GM21619 (cell line): ENCODE measurements around the gene PLEKHA7.
"Not testable (repeated sequence)": the region's sequence is repeated elsewhere in the genome, so short reads cannot be mapped to it uniquely, and the experiment has no call there.

Experiments used
- ATAC-seq: cut with Tn5 transposase; IDR thresholded peaks from one replicate; pipeline ENCODE4 v1.9.1; 2021; ENCODE audit not compliant: unreplicated experiment

The PLEKHA7 gene, protein sequence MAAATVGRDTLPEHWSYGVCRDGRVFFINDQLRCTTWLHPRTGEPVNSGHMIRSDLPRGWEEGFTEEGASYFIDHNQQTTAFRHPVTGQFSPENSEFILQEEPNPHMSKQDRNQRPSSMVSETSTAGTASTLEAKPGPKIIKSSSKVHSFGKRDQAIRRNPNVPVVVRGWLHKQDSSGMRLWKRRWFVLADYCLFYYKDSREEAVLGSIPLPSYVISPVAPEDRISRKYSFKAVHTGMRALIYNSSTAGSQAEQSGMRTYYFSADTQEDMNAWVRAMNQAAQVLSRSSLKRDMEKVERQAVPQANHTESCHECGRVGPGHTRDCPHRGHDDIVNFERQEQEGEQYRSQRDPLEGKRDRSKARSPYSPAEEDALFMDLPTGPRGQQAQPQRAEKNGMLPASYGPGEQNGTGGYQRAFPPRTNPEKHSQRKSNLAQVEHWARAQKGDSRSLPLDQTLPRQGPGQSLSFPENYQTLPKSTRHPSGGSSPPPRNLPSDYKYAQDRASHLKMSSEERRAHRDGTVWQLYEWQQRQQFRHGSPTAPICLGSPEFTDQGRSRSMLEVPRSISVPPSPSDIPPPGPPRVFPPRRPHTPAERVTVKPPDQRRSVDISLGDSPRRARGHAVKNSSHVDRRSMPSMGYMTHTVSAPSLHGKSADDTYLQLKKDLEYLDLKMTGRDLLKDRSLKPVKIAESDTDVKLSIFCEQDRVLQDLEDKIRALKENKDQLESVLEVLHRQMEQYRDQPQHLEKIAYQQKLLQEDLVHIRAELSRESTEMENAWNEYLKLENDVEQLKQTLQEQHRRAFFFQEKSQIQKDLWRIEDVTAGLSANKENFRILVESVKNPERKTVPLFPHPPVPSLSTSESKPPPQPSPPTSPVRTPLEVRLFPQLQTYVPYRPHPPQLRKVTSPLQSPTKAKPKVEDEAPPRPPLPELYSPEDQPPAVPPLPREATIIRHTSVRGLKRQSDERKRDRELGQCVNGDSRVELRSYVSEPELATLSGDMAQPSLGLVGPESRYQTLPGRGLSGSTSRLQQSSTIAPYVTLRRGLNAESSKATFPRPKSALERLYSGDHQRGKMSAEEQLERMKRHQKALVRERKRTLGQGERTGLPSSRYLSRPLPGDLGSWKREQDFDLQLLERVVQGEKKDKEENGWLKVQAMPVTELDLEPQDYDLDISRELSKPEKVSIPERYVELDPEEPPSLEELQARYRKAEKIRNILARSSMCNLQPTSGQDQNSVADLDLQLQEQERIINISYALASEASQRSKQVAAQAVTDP

DNA sequence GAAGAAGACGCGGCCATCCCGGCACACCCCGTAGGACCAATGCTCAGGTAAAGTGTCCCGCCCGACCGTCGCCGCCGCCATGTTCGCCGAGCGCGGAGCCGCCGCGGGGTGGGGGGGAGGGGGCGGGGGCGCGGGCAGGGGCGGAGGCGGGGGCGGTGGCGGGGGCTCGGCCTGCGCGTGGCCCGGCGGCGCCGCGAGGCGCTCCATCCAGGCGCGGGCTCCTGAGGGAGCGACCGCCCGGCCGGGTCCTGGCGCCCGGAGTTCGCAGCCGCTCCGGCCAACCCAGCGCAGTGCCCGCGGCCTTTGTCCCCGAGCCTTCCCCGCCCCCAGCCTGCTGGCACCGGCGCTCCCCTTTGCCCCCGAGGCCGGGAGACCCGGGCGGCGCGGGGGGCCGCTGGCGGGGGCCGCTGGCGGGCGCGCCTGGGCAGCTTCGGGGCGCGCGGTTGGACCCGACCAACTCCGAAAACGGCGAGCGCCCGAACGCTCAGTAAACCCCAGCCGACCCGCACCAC, at the start of gene PLEKHA7:
PLEKHA7 (minus strand) TSS at position 94 of the 512 bp plus-strand sequence; CDS start at position 81, 13 bp downstream.
- ATAC-seq = no peak

DNA sequence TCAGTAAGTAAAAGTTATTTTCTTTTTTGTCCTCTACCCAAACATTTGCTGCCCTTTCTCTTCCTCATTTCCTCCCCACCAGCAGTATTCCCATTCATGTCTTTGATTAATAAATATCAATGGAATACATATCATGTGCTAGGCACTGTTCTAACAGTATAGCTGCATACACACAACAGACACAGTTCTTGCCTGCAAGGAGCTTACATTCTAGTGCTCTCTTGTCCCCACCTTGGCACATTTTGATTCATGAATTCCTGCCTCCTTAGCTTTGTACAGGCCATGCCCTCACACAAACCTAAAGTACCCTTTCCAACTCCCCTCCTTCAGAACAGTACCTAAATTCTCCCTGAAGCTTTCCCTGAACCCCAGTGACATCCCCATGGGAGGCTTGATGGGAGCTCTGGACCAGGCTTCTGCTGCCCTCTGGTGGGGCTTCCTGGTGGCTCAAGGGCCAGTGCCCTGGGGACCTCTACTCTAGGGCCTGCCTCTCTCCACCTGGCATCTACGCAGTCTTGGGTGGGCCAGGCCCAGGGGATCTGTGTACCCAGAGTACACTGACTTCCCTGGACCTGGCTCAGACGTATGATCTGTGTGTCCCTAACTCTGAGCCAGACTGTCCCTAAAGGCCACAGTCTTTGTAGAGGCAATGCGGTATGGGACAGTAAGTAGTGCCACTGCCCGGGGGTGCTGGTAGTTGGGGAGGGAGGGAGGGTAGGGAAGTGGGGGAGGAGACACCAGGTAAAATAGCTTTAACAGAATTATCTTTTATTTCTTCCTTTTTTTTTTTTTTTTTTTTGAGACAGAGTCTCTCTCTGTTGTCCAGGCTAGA, 49.2 kb upstream of the PLEKHA7 start:
- ATAC-seq = peak; percentile 77

DNA sequence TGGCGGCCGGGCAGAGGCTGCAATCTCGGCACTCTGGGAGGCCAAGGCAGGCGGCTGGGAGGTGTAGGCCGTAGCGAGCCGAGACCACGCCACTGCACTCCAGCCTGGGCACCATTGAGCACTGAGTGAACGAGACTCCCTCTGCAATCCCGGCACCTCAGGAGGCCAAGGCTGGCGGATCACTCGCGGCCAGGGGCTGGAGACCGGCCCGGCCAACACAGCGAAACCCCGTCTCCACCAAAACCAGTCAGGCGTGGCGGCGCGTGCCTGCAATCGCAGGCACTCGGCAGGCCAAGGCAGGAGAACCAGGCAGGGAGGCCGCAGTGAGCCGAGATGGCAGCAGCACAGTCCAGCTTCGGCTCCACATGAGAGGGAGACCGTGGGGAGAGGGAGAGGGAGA, 36.9 kb upstream of the PLEKHA7 start:
- not testable (repeated sequence) for ATAC-seq

DNA sequence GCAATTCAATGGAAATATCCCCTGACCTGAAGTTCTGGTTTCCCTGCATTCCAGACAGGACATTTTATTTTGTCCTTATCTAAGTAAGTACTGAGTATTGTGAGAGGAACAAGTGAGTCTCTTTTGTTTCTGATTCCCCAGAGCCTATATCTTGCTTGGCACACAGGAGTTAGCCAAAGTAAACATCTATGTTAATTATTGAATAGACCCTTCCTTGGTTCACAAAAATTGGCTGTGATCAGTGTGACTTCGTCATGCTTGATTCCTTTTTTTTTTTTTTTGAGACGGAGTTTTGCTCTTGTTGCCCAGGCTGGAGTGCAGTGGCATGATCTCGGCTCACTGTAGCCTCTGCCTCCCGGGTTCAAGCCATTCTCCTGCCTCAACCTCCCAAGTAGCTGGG, 34.3 kb upstream of the PLEKHA7 start:
- ATAC-seq = not testable (repeated sequence)

DNA sequence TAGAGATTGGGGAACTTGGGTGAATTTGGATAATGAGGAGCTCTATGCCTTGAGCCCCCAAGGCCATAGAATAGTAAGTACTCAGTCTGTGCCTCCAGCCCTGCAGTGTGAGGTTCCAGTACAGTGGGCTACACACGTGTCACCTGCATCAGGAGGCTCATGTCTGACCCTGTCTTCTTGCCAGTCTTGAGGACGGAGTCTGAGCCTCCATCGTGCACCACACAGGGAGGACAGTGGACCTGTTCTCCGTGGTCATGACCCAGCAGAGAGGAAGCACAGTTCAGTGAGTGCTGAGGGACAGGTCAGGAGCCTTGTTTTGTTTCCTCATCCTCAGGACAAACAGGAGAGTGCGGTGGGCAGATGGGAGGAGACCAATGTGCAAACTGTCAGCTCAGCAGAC, 32.5 kb upstream of the PLEKHA7 start:
- no peak for ATAC-seq

DNA sequence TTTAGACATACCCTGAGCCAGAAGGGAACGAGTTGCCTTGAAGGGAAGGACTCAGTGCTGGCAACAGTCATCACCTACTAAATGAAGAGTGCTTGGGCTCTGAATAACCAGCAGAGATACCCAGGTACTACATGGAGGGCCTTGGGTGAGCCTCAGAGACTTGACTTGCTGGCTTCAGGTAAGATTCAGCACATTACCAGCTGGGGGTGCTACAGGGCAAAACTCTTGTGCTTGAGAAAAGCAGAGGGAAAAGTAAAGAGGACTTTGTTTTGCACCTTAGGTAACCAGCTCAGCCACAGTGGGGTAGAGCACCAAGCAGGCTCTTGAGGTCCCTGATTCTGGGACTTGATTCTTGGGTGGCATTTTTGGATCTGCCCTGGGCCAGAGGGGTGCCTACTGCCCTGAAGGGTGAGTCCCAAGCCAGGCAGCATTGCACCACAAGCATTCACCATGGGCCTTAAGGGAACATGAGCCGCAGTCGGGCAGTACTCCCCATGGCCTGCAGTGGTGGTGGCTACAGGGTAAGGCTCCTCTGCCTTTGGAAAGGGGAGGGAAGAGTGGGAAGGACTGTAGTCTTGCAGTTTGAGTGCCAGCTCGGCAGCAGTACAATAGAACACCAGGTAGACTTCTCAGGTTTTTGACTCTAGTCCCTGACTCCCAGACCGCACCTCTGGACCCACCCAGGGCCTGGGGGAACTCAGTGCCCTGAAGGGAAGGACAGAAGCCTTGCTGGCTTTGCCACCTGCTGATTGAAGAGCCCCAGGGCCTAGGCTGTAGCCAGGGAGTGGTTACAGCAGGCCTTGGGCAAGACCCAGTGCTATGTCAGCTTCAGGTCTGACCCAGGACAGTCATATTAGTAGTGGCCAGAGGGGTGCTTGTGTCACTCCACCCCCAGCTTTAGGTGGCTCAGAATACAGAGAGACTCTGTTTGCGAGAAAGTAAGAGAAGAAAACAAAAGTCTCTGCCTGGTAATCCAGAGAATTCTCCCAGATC, 22.7 kb upstream of the PLEKHA7 start:
- no peak for ATAC-seq

DNA sequence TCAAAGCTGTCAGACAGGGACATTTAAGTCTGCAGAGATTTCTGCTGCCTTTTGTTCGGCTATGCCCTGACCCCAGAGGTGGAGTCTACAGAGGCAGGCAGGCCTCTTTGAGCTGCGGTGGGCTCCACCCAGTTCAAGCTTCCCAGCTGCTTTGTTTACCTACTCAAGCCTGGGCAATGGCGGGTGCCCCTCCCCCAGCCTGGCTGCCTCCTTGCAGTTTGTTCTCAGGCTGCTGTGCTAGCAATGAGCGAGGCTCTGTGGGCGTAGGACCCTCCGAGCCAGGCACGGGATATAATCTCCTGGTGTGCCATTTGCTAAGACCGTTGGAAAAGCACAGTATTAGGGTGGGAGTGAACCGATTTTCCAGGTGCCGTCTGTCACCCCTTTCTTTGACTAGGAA, 19.8 kb upstream of the PLEKHA7 start:
- not testable (repeated sequence) for ATAC-seq

DNA sequence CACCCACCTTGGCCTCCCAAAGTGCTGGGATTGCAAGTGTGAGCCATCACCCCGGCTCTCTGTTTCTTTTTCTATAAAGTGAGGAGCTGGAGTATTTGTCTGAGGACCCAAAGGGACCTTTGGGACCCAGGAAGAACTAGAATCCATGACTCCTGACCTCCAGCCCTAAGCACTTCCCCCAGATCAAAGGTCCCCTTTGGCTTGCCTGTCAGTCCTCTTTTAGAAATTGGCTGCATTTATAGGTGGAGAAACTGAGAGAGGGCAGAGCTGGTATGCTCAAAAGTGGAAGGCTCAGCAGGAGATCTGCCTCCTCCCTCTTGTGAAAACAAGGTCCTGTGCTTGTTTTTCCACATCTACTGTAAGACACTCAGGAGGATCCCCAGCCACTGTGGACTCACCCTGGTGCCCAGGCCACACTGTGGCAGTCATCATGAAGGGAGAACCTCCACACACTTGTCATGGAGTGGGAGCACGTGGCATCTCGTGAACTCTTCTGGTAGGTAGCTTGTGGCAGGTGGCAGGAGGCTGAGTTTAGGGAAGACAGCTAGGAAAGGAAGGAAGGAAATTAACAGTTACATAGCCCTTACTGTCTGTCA, 12.4 kb upstream of the PLEKHA7 start:
- no peak for ATAC-seq

DNA sequence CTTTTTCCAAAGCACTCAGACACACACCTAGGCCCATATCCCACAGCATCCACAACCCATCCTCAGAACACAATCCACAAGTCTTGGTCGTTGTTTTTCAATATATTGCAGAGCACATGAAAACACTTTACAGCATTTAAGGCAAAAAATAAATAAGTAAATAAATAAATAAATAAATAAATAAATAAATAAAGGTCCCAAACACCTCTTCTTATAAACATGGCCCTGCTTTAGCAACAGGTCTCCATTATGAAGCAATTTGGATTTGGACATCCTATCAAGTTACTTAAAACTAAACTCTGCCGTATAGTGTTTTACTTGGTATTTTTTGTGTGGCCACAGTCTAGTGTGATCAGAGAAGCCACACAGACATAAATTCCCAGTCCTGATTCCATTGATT, 10.7 kb upstream of the PLEKHA7 start:
- ATAC-seq = no peak

DNA sequence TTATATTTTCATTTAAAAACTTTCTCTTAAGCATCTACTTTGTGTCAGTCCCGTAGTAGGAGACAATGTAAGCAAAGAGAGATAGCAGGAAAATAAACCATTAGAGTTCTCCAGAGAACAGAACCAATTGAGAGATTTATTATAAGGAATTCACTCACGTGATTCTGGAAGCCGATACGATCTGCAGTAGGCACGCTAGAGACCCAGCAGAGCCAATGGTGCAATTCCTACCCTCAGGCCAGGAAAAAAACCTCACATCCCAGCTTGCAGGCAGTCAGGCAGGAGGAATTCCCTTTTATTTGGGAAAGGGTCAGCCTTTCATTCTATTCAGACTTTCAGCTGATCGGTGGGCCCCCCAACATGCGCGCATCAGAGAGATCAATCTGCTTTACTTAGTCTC, 7.3 kb upstream of the PLEKHA7 start:
- ATAC-seq = no peak

DNA sequence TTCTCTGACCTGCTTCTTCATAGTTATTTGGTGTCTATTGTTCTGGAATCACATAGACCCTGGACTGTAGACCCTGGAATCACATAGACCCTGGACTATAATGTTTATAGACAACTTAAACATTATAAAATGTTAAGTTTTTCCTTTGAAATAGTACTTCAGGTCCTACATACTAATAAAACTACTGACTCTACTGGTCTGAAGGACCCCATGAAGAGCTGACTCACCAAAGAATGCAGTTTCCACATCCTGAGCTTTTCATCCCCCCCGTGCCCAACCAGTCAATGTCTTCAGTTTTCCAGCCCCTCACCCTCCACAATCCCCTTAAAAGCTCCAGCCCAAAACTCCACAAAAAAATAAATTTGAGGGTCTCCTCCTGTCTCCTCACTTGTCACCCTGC, 6.6 kb upstream of the PLEKHA7 start:
- no peak for ATAC-seq

DNA sequence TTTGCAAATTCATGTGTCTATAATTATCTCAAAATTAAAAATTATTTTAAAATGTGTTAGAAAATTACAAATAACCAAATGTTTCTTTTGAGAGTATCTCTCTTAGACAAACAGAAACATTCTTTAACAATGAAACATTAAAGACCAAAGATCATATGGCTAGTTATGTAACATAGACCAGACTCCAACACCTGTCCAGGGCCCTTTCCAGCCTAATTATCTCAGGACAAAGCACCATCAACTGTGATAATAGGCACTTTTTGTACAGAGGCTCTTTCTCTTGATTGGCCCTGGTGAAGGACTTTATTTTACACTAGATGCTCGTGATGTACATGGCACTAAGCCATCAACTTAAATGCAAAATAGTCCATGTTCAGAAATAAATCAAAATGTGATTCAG, 5.0 kb upstream of the PLEKHA7 start:
- no peak for ATAC-seq

DNA sequence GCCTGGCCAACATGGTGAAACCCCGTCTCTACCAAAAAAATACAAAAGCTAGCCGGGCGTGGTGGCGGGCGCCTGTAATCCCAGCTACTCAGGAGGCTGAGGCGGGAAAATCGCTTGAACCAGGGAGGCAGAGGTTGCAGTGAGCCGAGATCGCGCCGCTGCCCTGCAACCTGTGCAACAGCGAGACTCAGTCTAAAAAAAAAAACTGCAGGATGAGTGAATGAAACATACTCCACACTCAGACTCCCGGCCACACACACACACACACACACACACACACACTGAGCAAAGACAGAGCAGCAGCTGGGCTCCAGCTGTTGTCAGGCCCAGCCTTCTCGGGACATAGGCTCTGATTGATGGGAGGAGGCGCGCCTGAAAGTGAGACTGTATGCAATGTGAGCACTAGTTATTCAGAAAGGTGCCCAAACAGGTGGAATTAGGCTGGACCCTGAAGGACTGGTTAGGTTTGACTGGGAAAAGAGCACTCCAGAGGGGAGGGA, 1.5 kb upstream of the PLEKHA7 start:
- no peak for ATAC-seq

DNA sequence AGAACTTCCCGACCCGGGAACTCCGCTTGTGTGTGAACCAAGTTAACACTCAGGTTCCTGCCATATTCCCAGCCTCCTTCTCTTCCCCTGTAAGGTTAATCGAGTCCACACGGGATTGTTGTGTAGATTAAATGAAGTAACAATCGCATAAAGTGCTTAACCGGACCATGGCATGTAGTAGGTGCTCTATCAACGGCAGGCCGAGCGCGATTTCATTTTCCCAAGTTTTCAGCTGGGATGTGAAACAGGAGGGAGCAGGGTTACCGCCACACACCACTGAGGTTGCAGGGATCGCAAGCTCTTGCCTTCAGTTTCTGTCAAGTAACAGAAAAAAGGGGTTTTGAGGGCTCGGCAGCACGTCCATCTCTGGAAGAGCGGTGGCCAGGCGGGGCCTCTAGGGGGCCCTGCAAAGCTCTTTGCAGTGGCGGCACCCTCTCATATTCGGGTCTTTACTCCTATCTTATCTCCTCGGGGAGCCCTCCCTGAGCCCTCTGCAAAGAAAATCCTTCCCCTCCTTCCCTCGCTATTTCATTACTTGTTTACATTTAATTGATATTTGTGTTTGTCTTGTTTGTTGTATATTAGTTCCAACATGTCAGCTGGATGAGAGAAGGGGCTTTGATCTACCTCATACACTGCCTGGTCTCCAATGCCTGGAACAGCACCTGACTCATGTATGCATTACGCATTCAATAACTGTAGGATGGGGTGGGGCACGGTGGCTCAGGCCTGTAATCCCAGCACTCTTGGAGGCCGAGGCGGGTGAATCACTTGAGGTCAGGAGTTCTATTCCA, 816 bp upstream of the PLEKHA7 start:
- ATAC-seq = no peak

DNA sequence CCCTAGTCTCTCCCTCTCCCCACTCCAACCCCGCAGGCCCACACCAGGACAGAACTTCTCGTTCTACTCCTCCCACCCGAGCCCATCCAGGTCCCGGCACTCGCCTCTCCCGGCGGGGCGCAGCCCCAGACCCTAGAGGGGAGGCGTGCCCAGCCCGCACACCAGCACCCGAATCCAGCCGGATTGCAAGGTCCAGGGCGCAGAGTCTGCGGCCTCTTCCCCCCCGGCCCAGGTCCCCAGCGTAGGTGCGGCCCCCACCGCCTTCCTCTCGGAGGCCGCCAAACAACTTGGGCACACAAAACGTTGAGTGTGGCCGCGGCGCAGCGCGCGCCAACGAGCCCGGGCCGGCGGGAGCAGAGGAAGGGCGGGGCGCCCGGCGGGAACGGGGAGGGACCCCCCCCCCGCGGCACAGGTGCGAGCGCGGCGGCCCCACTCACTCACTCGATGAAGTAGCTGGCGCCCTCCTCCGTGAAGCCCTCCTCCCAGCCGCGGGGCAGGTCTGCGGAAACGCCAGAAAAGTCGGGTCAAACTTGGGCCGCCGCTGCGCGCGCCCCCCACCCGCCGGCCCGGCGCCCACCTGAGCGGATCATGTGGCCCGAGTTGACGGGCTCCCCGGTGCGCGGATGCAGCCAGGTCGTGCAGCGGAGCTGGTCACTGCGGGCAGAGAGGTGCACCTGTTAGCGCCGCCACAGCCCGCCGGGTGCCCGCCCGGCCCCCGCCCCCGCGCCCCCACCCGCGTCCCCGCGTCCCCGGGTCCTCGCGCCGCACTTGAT, 480 bp downstream of the PLEKHA7 start:
- ATAC-seq = no peak

DNA sequence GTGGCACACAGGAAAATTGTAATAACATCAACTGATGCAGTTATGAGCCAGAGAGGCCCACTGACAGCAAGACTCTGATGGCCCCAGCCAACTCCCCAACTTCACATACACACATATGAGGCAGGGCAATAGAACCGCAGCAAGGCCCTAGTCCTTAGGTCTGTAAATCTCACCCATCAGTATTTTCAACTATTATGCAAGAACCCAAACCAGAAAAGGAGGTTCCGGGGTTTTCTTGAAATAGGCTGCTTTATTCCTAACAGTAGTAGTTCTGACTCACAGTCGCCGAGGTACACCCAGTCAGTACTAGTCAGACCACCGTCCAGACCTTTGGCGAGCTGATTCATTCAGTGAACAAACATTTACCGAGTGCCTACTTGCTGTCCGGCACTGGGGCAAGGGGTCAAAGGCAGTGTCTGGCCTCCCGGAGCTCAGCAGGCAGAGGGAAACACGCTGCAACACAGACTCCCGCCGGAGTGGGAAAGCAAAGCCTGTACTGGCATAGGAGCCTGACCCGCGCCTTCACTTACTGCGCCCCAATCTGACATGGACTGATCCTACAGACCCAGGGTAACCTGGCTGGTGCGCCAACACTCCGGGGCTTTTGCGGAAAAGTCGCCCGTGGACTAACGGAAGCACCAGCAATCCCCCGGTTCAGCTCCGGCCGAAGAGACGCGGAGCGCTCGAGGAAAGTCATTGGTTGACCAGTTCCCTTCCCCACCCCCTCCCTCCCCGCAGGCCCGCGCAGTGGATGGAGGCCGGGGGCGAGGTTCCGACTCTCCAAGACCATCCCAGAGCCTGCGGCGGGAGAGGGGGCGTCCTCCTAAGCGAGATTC, 1.3 kb downstream of the PLEKHA7 start:
- no peak for ATAC-seq
